HG03575 (cell line): ENCODE measurements around the gene CLDN22.
"Not testable (repeated sequence)": the region's sequence is repeated elsewhere in the genome, so short reads cannot be mapped to it uniquely, and the experiment has no call there.

Experiments
- ATAC-seq: cut with Tn5 transposase; IDR thresholded peaks from one replicate; pipeline ENCODE4 v1.9.1; 2021; ENCODE audit not compliant: unreplicated experiment, insufficient number of reproducible peaks, low FRiP score; ENCODE audit errors: extremely low read depth

Gene CLDN22

GRCh38 chr4:183327827-183328226, 7.8 kb upstream of the CLDN22 start:
- ATAC-seq = no peak

- no peak for ATAC-seq
These were observed 6.8 kb upstream of the CLDN22 start for GRCh38 chr4:183326853-183327252.

GRCh38 chr4:183326387-183326786, 6.3 kb upstream of the CLDN22 start:
- not testable (repeated sequence) for ATAC-seq

- ATAC-seq = no peak
These were observed 4.5 kb upstream of the CLDN22 start for GRCh38 chr4:183324619-183325018.

GRCh38 chr4:183324056-183324455, 4.0 kb upstream of the CLDN22 start:
- not testable (repeated sequence) for ATAC-seq

GRCh38 chr4:183323295-183323694, 3.2 kb upstream of the CLDN22 start:
- ATAC-seq = no peak

GRCh38 chr4:183322326-183322725, 2.2 kb upstream of the CLDN22 start, which contains the start of gene CLDN24:
Gene CLDN24 (minus strand): TSS chr4:183322426. CDS start chr4:183322426, 0 bp downstream.
- ATAC-seq = no peak

GRCh38 chr4:183321516-183321915, 1.4 kb upstream of the CLDN22 start:
- ATAC-seq = no peak

GRCh38 chr4:183321079-183321478, 1.0 kb upstream of the CLDN22 start:
- no peak for ATAC-seq

- ATAC-seq = no peak
These were observed 1.4 kb downstream of the CLDN22 start for GRCh38 chr4:183318656-183319055.

GRCh38 chr4:183314806-183315205, 5.3 kb downstream of the CLDN22 start:
- ATAC-seq = no peak

- no peak for ATAC-seq
These were observed 5.7 kb downstream of the CLDN22 start for GRCh38 chr4:183314336-183314735.

GRCh38 chr4:183312841-183313240, 7.2 kb downstream of the CLDN22 start:
- no peak for ATAC-seq

- no peak for ATAC-seq
These were observed 13.3 kb downstream of the CLDN22 start for GRCh38 chr4:183306811-183307210.

GRCh38 chr4:183304538-183304937, 15.5 kb downstream of the CLDN22 start:
- ATAC-seq = no peak

- ATAC-seq = no peak
These were observed 16.0 kb downstream of the CLDN22 start for GRCh38 chr4:183304067-183304466.

- no peak for ATAC-seq
These were observed 16.8 kb downstream of the CLDN22 start for GRCh38 chr4:183303301-183303700.

- no peak for ATAC-seq
These were observed 19.4 kb downstream of the CLDN22 start for GRCh38 chr4:183300655-183301054.

- ATAC-seq = no peak
These were observed 20.0 kb downstream of the CLDN22 start for GRCh38 chr4:183300070-183300469.

- ATAC-seq = no peak
These were observed 20.6 kb downstream of the CLDN22 start for GRCh38 chr4:183299464-183299863.

GRCh38 chr4:183297675-183298074, 22.4 kb downstream of the CLDN22 start:
- no peak for ATAC-seq

GRCh38 chr4:183295711-183296110, 24.4 kb downstream of the CLDN22 start:
- ATAC-seq = no peak
